Neural progenitor cell (in vitro differentiated cells): ENCODE data around the gene AUTS2.

Experiments used
- CTCF ChIP-seq: fragments of 200-600 bp; sonication (generic); IDR thresholded peaks from 2 replicates; pipeline ENCODE4 v1.5.1; 2017; ENCODE audit warnings: antibody characterized with exemption, mild to moderate bottlenecking
- EZH2 ChIP-seq: fragments of 200-600 bp; sonication (generic); IDR thresholded peaks from 2 replicates; pipeline ENCODE4 v1.6.1; 2017; ENCODE audit warnings: antibody characterized with exemption, mild to moderate bottlenecking, moderate library complexity

GRCh38 chr7:69692611-69693010, 94.3 kb downstream of the AUTS2 start:
- TF ChIP-seq CTCF (no peak), EZH2 (no peak)
